GM10266 (cell line): ENCODE measurements around the gene PPL.

ENCODE experiments used
- DNase-seq: peaks from one replicate; pipeline ENCODE4 v3.0.0; 2012; ENCODE audit errors: extremely low spot score
- TF ChIP-seq, protein P1 (sequence below): IDR thresholded peaks from 2 replicates; pipeline ENCODE4 v1.5.1; 2012; ENCODE audit warnings: mild to moderate bottlenecking, low read depth; ENCODE audit not compliant: control insufficient read depth, insufficient read depth; ENCODE audit errors: missing control alignments

The PPL gene

DNA sequence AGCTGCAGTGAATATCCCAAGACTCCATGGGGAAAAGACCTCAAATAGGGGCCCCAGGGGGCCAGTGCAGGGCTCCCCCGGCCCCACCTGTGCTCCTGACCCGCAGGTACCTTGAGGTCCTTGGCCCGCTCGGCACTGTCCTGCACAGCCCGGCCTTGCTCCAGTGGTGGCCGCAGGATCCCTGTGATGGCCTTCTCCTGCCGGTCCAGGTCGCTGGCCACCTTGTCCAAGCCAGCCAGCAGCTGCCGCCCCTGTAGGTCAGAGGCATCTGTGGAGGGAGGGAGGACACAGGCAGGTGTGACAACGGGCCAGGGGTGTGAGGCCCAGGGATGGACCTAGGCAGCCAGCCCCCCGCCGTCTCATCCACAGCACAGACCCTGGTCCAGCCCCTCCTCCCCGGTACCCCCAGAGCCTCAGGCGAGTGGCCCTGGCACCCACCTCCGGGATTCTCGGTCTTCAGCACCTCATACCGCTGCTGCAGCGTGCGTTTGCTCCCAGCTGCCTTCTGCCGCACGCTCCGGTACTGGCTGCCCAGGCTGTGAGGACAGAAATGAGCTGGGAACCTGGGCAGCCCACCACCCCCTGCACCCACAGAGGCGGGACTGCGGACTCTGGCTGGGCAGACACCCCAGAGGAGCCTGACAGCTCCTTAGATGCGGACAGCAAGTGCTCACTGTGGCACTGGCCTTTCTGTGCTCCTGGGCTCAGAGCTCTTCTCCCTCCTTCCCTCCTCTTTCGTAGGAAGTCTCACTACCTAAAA is 43.7 kb downstream of the PPL start:
- TF ChIP-seq, protein P1, sequence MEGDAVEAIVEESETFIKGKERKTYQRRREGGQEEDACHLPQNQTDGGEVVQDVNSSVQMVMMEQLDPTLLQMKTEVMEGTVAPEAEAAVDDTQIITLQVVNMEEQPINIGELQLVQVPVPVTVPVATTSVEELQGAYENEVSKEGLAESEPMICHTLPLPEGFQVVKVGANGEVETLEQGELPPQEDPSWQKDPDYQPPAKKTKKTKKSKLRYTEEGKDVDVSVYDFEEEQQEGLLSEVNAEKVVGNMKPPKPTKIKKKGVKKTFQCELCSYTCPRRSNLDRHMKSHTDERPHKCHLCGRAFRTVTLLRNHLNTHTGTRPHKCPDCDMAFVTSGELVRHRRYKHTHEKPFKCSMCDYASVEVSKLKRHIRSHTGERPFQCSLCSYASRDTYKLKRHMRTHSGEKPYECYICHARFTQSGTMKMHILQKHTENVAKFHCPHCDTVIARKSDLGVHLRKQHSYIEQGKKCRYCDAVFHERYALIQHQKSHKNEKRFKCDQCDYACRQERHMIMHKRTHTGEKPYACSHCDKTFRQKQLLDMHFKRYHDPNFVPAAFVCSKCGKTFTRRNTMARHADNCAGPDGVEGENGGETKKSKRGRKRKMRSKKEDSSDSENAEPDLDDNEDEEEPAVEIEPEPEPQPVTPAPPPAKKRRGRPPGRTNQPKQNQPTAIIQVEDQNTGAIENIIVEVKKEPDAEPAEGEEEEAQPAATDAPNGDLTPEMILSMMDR = no peak

GRCh38 chr16:4892361-4893102 is 44.4 kb downstream of the PPL start:
- DNase-seq = no peak
- TF ChIP-seq, protein P1 = no peak

More for the DNA sequence above, 43.7 kb downstream of the PPL start:
- no peak for DNase-seq

DNA sequence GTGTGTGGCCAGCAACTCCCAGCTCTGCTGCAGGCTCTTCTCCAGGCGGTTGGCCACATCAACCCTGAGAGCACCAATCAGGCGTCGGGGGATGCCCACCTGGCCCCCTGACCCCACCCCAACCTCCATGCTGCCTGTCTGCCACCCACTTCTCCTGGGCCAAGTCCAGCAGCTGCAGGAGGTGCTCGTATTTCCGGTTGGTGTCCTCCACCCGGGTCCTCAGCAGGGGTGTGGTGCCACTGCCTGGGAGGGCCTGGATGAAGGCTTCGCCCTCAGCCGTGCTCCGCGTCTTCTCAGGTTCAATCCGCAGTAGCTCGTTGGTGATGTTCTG is 45.1 kb downstream of the PPL start:
- TF ChIP-seq, protein P1 = no peak
- DNase-seq = no peak

DNA sequence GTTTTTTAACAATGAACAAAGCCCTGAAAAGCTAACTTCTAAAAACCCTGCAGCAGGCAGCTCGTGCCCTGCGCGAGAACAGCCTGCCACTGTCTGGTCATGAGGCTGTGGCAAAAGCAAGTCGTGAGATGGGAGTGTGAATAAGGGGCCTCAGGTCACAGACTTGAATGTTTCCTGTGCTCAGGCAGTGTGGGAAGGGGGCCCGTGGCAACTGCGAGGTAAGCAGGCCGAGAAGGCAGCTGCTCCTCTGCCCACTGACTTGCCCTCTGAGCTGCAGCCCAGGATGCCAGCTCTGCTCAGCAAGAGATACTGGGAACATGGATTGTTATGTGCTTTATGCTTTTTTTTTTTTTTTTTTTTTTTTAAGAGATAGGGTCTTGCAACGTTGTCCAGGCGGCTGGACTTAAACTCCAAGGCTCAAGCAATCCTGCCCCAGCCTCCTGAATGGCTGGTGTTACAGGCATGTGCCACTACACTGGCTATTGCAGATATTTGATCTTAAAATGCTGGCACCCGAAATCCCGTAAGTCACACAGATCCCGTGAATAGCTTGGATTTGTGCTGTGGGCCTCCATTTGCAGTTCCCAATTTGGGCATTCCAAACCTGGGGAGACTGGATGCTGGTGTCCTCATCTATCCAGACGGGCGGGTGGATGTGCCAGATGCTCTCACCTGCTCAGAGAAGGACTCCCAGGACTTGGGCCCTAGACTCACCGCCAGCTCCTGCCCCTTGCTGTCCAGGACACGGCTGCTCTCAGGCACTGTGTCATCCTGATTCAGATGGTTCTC is 45.7 kb downstream of the PPL start:
- no peak for DNase-seq
- TF ChIP-seq, protein P1 = no peak

GRCh38 chr16:4890686-4891085 is 46.3 kb downstream of the PPL start:
- TF ChIP-seq, protein P1 = no peak
- no peak for DNase-seq

DNA sequence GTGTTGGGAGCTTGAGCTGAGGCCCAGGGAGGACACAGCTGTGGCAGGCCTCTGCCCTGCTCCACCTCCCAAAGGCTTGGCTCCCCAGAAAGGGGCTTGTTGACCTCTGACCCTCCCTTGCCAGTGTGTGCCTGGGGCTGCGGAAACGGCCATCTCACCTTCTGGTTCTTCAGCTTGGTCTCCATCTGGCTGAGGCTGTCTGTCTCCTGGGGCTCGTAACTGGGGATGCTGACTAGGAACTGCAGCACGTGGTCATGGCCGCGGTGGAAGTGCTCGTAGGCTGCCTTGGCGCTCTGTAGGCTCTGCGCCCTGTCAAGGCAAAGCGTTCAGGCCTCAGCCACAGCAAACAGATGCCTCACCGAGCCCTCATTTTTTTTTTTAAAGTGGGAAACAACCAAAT is 46.9 kb downstream of the PPL start:
- DNase-seq = no peak
- TF ChIP-seq, protein P1 = no peak
